Small intestine (tissue), 7 donors: ENCODE measurements around the gene KIF1B. TPM values are rescaled to one million over a fixed set of nuclear protein-coding genes. Genes with fewer than 3 reads are reported as not detected.
"Not testable (repeated sequence)": the region's sequence is repeated elsewhere in the genome, so short reads cannot be mapped to it uniquely, and the experiment has no call there.

ENCODE experiments used
- DNase-seq, 2 donors: peaks; one replicate each; pipeline versions ENCODE4 v3.0.0 to v3.0.0-alpha.2; 2013
- FAIRE-seq: peaks from 2 replicates; lab custom pipeline; 2012; peaks lifted over from hg19 to GRCh38; lab: Jason Lieb, UNC
- H3K27ac ChIP-seq, 3 donors: one replicate each; pipeline ENCODE4 v1.5.1; 2013; ENCODE audit warnings: low read length in 2 of 3, mild to moderate bottlenecking in 2 of 3, control low read depth in 1 of 3, inconsistent platforms in 1 of 3, low read depth in 1 of 3, moderate library complexity in 1 of 3
- H3K27me3 ChIP-seq, 3 donors: one replicate each; pipeline ENCODE4 v1.6.1; 2013; ENCODE audit warnings: low read length in 3 of 3, inconsistent platforms in 1 of 3; ENCODE audit not compliant: control insufficient read depth in 3 of 3, insufficient read depth in 3 of 3
- H3K36me3 ChIP-seq, 3 donors: one replicate each; pipeline ENCODE4 v1.6.1; 2013; ENCODE audit warnings: low read length in 3 of 3, inconsistent platforms in 1 of 3, low read depth in 1 of 3, mild to moderate bottlenecking in 1 of 3, moderate library complexity in 1 of 3; ENCODE audit not compliant: control insufficient read depth in 3 of 3, insufficient read depth in 2 of 3
- H3K4me1 ChIP-seq, 3 donors: one replicate each; pipeline ENCODE4 v1.6.1; 2013; ENCODE audit warnings: low read length in 2 of 3, inconsistent platforms in 1 of 3, low read depth in 1 of 3, mild to moderate bottlenecking in 1 of 3, moderate library complexity in 1 of 3; ENCODE audit not compliant: control insufficient read depth in 3 of 3, insufficient read depth in 2 of 3
- H3K4me3 ChIP-seq, 3 donors: one replicate each; pipeline ENCODE4 v1.5.1; 2013; ENCODE audit warnings: low read length in 3 of 3, control low read depth in 1 of 3, inconsistent platforms in 1 of 3, low read depth in 1 of 3, mild to moderate bottlenecking in 1 of 3, moderate library complexity in 1 of 3
- H3K9me3 ChIP-seq, 2 donors: one replicate each; pipeline ENCODE4 v1.6.1; 2013; ENCODE audit warnings: low read depth in 1 of 2, low read length in 1 of 2; ENCODE audit not compliant: control insufficient read depth in 2 of 2, insufficient read depth in 1 of 2
- WGBS, 3 donors: extraction: QIAGEN DNeasy Blood & Tissue Kit; methylation state at CpG; one replicate each; pipeline ENCODE4 v1.1.7; 2013; 5-methylcytosine and 5-hydroxymethylcytosine counted together
- polyA plus RNA-seq, 4 donors: library from polyadenylated mRNA; stranded (reverse) in 3 of 4; unstranded in 1 of 4; fragments of 200-250 nt in 3 of 4; fragments of 120-200 nt in 1 of 4; gene quantifications; one replicate each; pipeline versions ENCODE4 v1.2.1 to v1.2.3, GENCODE V29; 2013
- donor health status: healthy with polysubstance abuse.
- donor health status: control.
- donor health status: control.
- donor health status: Bipolar disorder and iron deficiency.
- donor health status: healthy.

Gene KIF1B
- polyA plus RNA-seq, 4 donors, result 6.8 to 15.5 (median 12.6) TPM

DNA sequence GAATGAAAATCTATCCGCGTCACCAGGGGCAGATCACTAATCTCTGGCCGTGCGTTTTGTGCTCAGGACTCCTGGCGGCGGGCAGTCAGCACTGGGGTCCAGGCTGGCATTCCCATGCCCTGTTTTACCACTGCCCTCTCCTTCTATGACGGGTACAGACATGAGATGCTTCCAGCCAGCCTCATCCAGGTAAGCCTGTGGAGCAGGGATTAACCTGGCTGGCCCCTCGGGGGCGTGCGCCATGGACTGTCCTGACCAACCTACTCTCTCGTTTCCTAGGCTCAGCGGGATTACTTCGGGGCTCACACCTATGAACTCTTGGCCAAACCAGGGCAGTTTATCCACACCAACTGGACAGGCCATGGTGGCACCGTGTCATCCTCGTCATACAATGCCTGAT, 209.0 kb downstream of the KIF1B start:
- DNase-seq, result no peak
- no peak overlapping the region for H3K4me3 ChIP-seq
- no peak for FAIRE-seq
- peak overlapping the region in 1 of 3 donors; percentile 49 for H3K27ac ChIP-seq
- H3K4me1 ChIP-seq, result peaks cover 0 to 13% (median 0%) of the 10 kb centered on the region in 3 donors
- 89 to 95% (median 93%) methylated on average over 15 of the region's 15 CpGs for WGBS, 3 donors
- H3K9me3 ChIP-seq, result no peaks in the 10 kb centered on the region
- no peaks in the 10 kb centered on the region for H3K27me3 ChIP-seq
- peaks cover 26 to 62% (median 27%) of the 10 kb centered on the region in 3 donors for H3K36me3 ChIP-seq

DNA sequence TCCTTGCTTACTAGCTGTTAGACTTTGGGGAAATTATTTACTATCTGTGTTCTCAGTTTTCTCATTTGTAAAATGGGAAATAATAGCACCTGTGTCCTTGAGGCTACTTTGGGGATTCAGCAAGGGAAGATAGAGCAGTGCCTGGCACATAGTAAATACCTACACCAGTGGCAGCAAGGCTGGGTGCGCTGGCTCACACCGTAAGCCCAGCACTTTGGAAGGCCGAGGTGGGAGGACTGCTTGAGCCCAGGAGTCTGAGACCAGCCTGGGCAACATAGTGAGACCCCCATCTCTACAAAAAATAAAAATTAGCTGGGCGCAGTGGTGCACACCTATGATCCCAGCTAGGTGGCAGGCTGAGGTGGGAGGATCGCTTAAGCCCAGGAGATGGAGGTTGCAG, 211.3 kb downstream of the KIF1B start:
- FAIRE-seq, result no peak
- no peak overlapping the region for H3K27ac ChIP-seq
- WGBS, 3 donors, result 97 to 98% (median 98%) methylated on average over 5 of the region's 5 CpGs

DNA sequence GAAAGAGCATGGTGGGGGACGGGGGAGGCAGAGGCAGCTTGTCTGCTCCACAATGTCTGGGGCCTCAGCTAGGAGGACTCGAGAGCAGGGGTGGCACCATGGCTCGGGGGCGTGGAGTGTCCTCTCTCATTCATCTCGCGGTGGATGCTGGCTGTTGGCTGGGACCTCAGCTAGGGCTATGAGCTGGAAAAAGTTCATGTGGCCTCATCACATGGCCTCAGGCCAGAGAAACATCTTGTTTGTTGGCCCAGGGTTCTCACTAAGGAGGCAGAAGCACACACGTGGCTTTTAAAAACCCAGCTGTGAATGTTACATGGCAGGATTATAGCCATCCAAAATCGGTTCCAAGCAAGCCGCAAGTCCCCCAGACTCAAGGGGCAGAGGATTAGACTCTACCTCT, 213.7 kb downstream of the KIF1B start:
- Histone ChIP-seq H3K4me1 (peaks cover 0 to 10% (median 6%) of the 10 kb centered on the region in 3 donors), H3K27me3 (no peaks in the 10 kb centered on the region), H3K9me3 (no peaks in the 10 kb centered on the region), H3K27ac (peak overlapping the region in 1 of 3 donors; percentile 50), H3K4me3 (no peak overlapping the region), H3K36me3 (peaks cover 11 to 25% (median 11%) of the 10 kb centered on the region in 3 donors)
- FAIRE-seq (no peak), DNase-seq (no peak)
- WGBS, 3 donors, result 59 to 78% (median 66%) methylated on average over 9 of the region's 9 CpGs

More for the DNA sequence above, 211.3 kb downstream of the KIF1B start:
- DNase-seq, result no peak
- H3K9me3 ChIP-seq, result no peaks in the 10 kb centered on the region
- no peaks in the 10 kb centered on the region for H3K27me3 ChIP-seq
- no peak overlapping the region for H3K4me3 ChIP-seq
- H3K36me3 ChIP-seq, result peaks cover 19 to 45% (median 21%) of the 10 kb centered on the region in 3 donors
- H3K4me1 ChIP-seq, result peaks cover 0 to 10% (median 0%) of the 10 kb centered on the region in 3 donors

DNA sequence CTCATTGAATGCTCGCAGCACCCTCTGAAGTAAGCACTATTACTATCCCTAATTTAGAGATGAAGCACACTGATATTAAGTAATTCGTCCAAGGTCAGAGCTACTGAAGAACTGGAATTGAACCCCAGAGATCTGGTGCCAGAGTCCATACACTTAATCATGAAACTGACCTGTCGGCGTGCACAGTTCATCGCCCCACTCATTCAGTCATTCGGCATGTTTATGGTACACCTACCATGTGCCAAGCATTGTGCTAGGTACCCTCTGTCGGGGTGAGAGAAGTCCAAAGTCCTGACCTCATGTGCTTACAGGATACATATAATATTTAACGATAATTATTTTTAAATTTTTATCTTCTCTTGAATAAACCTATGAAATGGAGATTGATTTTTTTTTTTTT, 214.3 kb downstream of the KIF1B start:
- H3K27me3 ChIP-seq, result no peaks in the 10 kb centered on the region
- peaks cover 0 to 10% (median 8%) of the 10 kb centered on the region in 3 donors for H3K4me1 ChIP-seq
- no peak overlapping the region for H3K4me3 ChIP-seq
- H3K36me3 ChIP-seq, result peaks cover 5 to 19% (median 5%) of the 10 kb centered on the region in 3 donors
- H3K27ac ChIP-seq, result peak overlapping the region in 1 of 3 donors; percentile 50
- WGBS, 3 donors, result 22 to 61% (median 45%) methylated on average over 8 of the region's 8 CpGs
- no peaks in the 10 kb centered on the region for H3K9me3 ChIP-seq
- DNase-seq, result peak; percentile 21 to 93
- no peak for FAIRE-seq

DNA sequence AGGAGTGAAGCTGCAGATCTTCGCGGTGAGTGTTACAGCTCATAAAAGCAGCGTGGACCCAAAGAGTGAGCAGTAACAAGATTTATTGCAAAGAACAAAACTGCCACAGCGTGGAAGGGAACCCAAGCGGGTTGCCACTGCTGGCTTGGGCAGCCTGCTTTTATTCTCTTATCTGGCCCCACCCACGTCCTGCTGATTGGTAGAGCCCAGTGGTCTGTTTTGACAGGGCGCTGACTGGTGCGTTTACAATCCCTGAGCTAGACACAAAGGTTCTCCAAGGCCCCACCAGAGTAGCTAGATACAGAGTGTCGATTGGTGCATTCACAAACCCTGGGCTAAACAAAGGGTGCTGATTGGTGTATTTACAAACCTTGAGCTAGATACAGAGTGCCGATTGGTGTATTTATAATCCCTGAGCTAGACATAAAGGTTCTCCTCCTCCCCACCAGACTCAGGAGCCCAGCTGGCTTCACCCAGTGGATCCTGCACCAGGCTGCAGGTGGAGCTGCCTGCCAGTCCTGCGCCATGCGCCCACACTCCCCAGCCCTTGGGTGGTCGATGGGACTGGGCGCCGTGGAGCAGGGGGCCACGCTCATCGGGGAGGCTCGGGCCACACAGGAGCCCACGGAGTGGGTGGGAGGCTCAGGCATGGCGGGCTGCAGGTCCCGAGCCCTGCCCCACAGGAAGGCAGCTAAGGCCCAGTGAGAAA, 215.6 kb downstream of the KIF1B start:
- not testable (repeated sequence) for H3K9me3 ChIP-seq, FAIRE-seq, DNase-seq, H3K4me3 ChIP-seq, H3K27me3 ChIP-seq
- H3K36me3 ChIP-seq, result peaks cover 0 to 10% (median 4%) of the 10 kb centered on the region in 3 donors
- 85 to 89% (median 88%) methylated on average over 19 to 21 of the region's 21 CpGs for WGBS, 3 donors
- H3K27ac ChIP-seq, result peak overlapping the region in 1 of 3 donors; percentile 48
- peaks cover 0 to 12% (median 9%) of the 10 kb centered on the region in 3 donors for H3K4me1 ChIP-seq

DNA sequence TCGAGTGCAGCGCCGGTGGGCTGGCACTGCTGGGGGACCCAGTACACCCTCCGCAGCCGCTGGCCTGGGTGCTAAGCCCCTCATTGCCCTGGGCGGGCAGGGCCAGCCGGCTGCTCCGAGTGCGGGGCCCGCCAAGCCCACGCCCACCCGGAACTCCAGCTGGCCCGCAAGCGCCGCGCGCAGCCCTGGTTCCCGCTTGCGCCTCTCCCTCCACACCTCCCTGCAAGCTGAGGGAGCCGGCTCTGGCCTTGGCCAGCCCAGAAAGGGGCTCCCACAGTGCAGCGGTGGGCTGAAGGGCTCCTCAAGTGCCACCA, 216.1 kb downstream of the KIF1B start:
- H3K36me3 ChIP-seq, H3K27me3 ChIP-seq, H3K4me3 ChIP-seq, DNase-seq, FAIRE-seq, H3K9me3 ChIP-seq: not testable (repeated sequence)
- 91 to 97% methylated on average over 7 to 21 of the region's 21 CpGs; no CpG with 5 or more reads in 1 of the 3 donors for WGBS, 3 donors
- peak overlapping the region in 1 of 3 donors; percentile 48 for H3K27ac ChIP-seq
- H3K4me1 ChIP-seq, result peaks cover 0 to 15% (median 5%) of the 10 kb centered on the region in 3 donors

DNA sequence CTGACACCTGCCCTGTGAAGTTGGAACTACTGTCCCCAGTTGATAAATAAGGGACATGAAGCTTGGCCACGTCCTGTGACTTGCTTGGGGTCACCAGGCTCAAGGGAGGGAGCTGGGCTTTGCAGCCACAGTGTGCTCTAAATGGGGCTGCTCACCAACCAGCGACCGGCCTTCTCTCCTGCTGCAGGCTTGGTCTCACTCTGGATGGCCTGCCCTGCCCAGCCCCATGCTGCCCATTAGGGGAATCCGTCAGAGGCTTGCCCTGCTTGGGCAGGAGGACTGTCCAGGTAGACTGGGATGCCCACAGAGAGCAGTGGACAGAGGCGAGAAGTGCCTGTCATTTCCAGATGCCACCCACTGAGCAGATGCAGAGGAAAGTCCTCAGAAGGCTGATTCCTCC, 218.6 kb downstream of the KIF1B start:
- Histone ChIP-seq H3K27me3 (no peaks in the 10 kb centered on the region), H3K36me3 (no peaks in the 10 kb centered on the region), H3K4me3 (no peak overlapping the region), H3K4me1 (peaks cover 0 to 35% (median 3%) of the 10 kb centered on the region in 3 donors), H3K9me3 (no peaks in the 10 kb centered on the region), H3K27ac (no peak overlapping the region)
- DNase-seq (no peak), FAIRE-seq (no peak)
- WGBS, 3 donors, result 90 to 92% (median 92%) methylated on average over 5 of the region's 5 CpGs

DNA sequence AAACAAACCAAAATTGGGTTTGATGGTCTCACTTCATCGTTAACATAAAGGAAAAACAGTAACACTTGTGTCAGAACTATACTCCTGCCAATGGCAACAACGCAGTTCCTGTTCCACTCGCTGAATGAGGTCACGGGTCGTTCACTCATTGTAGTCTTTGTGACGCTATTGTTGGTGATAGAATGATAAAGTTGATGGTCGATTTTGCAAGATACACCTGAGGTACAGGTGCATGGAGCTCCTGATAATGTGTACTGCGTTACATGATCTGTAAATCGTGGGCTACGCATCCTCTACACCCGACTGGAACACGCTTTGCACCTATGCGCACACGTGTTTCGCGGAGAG, 219.5 kb downstream of the KIF1B start:
- no peaks in the 10 kb centered on the region for H3K36me3 ChIP-seq
- peaks cover 0 to 38% (median 0%) of the 10 kb centered on the region in 3 donors for H3K4me1 ChIP-seq
- peak in 1 of 2 donors; percentile 35 for DNase-seq
- H3K9me3 ChIP-seq, result no peaks in the 10 kb centered on the region
- FAIRE-seq, result no peak
- peak overlapping the region in 1 of 3 donors; percentile 69 for H3K27ac ChIP-seq
- peak overlapping the region in 2 of 3 donors; percentile 85 to 86 for H3K4me3 ChIP-seq
- H3K27me3 ChIP-seq, result no peaks in the 10 kb centered on the region
- WGBS, 3 donors, result 9 to 19% (median 12%) methylated on average over 16 of the region's 16 CpGs
